ENCODE data around the gene IL17B.

IL17B gene

GRCh38 chr5:149344151-149344550 is 34.9 kb downstream of the IL17B start:
- no peak overlapping the region for H4K8ac ChIP-seq (ENCODE audit: low read depth, low read length)
- no peak overlapping the region for H3K4ac ChIP-seq (ENCODE audit: low read length)
- peaks cover 5% of the 10 kb centered on the region for H3K79me1 ChIP-seq (ENCODE audit: low read depth, low read length)
- no peak overlapping the region for H3K14ac ChIP-seq (ENCODE audit: low read length)
- no peak overlapping the region for H2BK5ac ChIP-seq (ENCODE audit: low read length)
- no peak overlapping the region for H3K27ac ChIP-seq (replicated peaks; ENCODE audit: low read length)
- peak overlapping the region in 1 of 2 donors; percentile 93 for H3K4me3 ChIP-seq (ENCODE audit: low read length in 2 of 2)
- H4K91ac ChIP-seq (ENCODE audit: low read depth, low read length, poor library complexity): no peak overlapping the region
- H3K9ac ChIP-seq (ENCODE audit: low read depth, low read length, poor library complexity): no peak overlapping the region
- H2BK15ac ChIP-seq (ENCODE audit: low read length): no peak overlapping the region
- no CpG with 5 or more reads among the region's 2 CpGs for WGBS, 2 donors (ENCODE audit: extremely low coverage in 2 of 2, insufficient read length in 2 of 2, insufficient replicate concordance in 1 of 2)
- H3K27me3 ChIP-seq (ENCODE audit: control insufficient read depth in 3 of 3, insufficient read depth in 3 of 3, low read depth in 1 of 3, low read length in 3 of 3): no peaks in the 10 kb centered on the region
- no peak overlapping the region for H2BK12ac ChIP-seq (ENCODE audit: low read length)
- H3K36me3 ChIP-seq (replicated peaks in 1 of 2; ENCODE audit: control insufficient read depth in 2 of 2, insufficient read depth in 2 of 2, low read length in 2 of 2): peaks cover 7 to 23% of the 10 kb centered on the region in 2 donors
- no peak overlapping the region for H3K23ac ChIP-seq (ENCODE audit: low read depth, low read length, poor library complexity)
- no peaks in the 10 kb centered on the region for H3K9me3 ChIP-seq (replicated peaks in 1 of 2; ENCODE audit: control insufficient read depth in 2 of 2, insufficient read depth in 1 of 2, low read depth in 1 of 2, low read length in 2 of 2)
- H3K4me2 ChIP-seq (ENCODE audit: insufficient read depth, low read length, poor library complexity, severe bottlenecking): no peak overlapping the region
- H2AFZ ChIP-seq (ENCODE audit: low read length): peak overlapping the region; percentile 86
- H3K18ac ChIP-seq (ENCODE audit: low read length): no peak overlapping the region
- DNase-seq (ENCODE audit: low spot score): no peak
- peaks cover 2 to 5% of the 10 kb centered on the region in 2 donors for H3K4me1 ChIP-seq (ENCODE audit: control insufficient read depth in 2 of 2, insufficient read depth in 1 of 2, low read depth in 1 of 2, low read length in 2 of 2)
- no peak overlapping the region for H2AK5ac ChIP-seq (ENCODE audit: low read depth, low read length)
- H2BK120ac ChIP-seq (ENCODE audit: low read depth, low read length): no peak overlapping the region

- H3K4me1 ChIP-seq (ENCODE audit: control insufficient read depth in 2 of 2, insufficient read depth in 1 of 2, low read depth in 1 of 2, low read length in 2 of 2): peaks cover 2% of the 10 kb centered on the region in 2 donors
- H3K27ac ChIP-seq (replicated peaks; ENCODE audit: low read length): no peak overlapping the region
- no peak overlapping the region for H3K14ac ChIP-seq (ENCODE audit: low read length)
- no peak overlapping the region for H3K4me3 ChIP-seq (ENCODE audit: low read length in 2 of 2)
- H2BK120ac ChIP-seq (ENCODE audit: low read depth, low read length): no peak overlapping the region
- no peaks in the 10 kb centered on the region for H3K27me3 ChIP-seq (ENCODE audit: control insufficient read depth in 3 of 3, insufficient read depth in 3 of 3, low read depth in 1 of 3, low read length in 3 of 3)
- no peak overlapping the region for H4K8ac ChIP-seq (ENCODE audit: low read depth, low read length)
- no peak overlapping the region for H3K4me2 ChIP-seq (ENCODE audit: insufficient read depth, low read length, poor library complexity, severe bottlenecking)
- H3K18ac ChIP-seq (ENCODE audit: low read length): no peak overlapping the region
- H3K9me3 ChIP-seq (replicated peaks in 1 of 2; ENCODE audit: control insufficient read depth in 2 of 2, insufficient read depth in 1 of 2, low read depth in 1 of 2, low read length in 2 of 2): no peaks in the 10 kb centered on the region
- DNase-seq (ENCODE audit: low spot score): no peak
- no peak overlapping the region for H3K4ac ChIP-seq (ENCODE audit: low read length)
- no peak overlapping the region for H3K23ac ChIP-seq (ENCODE audit: low read depth, low read length, poor library complexity)
- H2AK5ac ChIP-seq (ENCODE audit: low read depth, low read length): no peak overlapping the region
- no peak overlapping the region for H2BK12ac ChIP-seq (ENCODE audit: low read length)
- H4K91ac ChIP-seq (ENCODE audit: low read depth, low read length, poor library complexity): no peak overlapping the region
- peaks cover 5% of the 10 kb centered on the region for H3K79me1 ChIP-seq (ENCODE audit: low read depth, low read length)
- H3K9ac ChIP-seq (ENCODE audit: low read depth, low read length, poor library complexity): no peak overlapping the region
- no peak overlapping the region for H2AFZ ChIP-seq (ENCODE audit: low read length)
- H2BK15ac ChIP-seq (ENCODE audit: low read length): no peak overlapping the region
- H2BK5ac ChIP-seq (ENCODE audit: low read length): no peak overlapping the region
- peaks cover 0 to under 1% of the 10 kb centered on the region in 2 donors for H3K36me3 ChIP-seq (replicated peaks in 1 of 2; ENCODE audit: control insufficient read depth in 2 of 2, insufficient read depth in 2 of 2, low read length in 2 of 2)
These were observed 37.2 kb downstream of the IL17B start for GRCh38 chr5:149341876-149342275.

- no peak overlapping the region for H3K4me3 ChIP-seq (ENCODE audit: low read length in 2 of 2)
- no peaks in the 10 kb centered on the region for H3K9me3 ChIP-seq (replicated peaks in 1 of 2; ENCODE audit: control insufficient read depth in 2 of 2, insufficient read depth in 1 of 2, low read depth in 1 of 2, low read length in 2 of 2)
- no peak overlapping the region for H2AK5ac ChIP-seq (ENCODE audit: low read depth, low read length)
- H4K91ac ChIP-seq (ENCODE audit: low read depth, low read length, poor library complexity): no peak overlapping the region
- peaks cover 5% of the 10 kb centered on the region for H3K79me1 ChIP-seq (ENCODE audit: low read depth, low read length)
- no peak overlapping the region for H3K27ac ChIP-seq (replicated peaks; ENCODE audit: low read length)
- no peaks in the 10 kb centered on the region for H3K27me3 ChIP-seq (ENCODE audit: control insufficient read depth in 3 of 3, insufficient read depth in 3 of 3, low read depth in 1 of 3, low read length in 3 of 3)
- DNase-seq (ENCODE audit: low spot score): no peak
- no peak overlapping the region for H3K4me2 ChIP-seq (ENCODE audit: insufficient read depth, low read length, poor library complexity, severe bottlenecking)
- H3K18ac ChIP-seq (ENCODE audit: low read length): no peak overlapping the region
- no peak overlapping the region for H3K9ac ChIP-seq (ENCODE audit: low read depth, low read length, poor library complexity)
- no peak overlapping the region for H3K14ac ChIP-seq (ENCODE audit: low read length)
- H2BK5ac ChIP-seq (ENCODE audit: low read length): no peak overlapping the region
- WGBS, 2 donors (ENCODE audit: extremely low coverage in 2 of 2, insufficient read length in 2 of 2, insufficient replicate concordance in 1 of 2): no CpG with 5 or more reads among the region's 1 CpG
- H4K8ac ChIP-seq (ENCODE audit: low read depth, low read length): no peak overlapping the region
- no peak overlapping the region for H3K23ac ChIP-seq (ENCODE audit: low read depth, low read length, poor library complexity)
- H2BK12ac ChIP-seq (ENCODE audit: low read length): no peak overlapping the region
- H2BK15ac ChIP-seq (ENCODE audit: low read length): no peak overlapping the region
- H3K4me1 ChIP-seq (ENCODE audit: control insufficient read depth in 2 of 2, insufficient read depth in 1 of 2, low read depth in 1 of 2, low read length in 2 of 2): peaks cover 0 to 2% of the 10 kb centered on the region in 2 donors
- no peak overlapping the region for H3K4ac ChIP-seq (ENCODE audit: low read length)
- no peaks in the 10 kb centered on the region for H3K36me3 ChIP-seq (replicated peaks in 1 of 2; ENCODE audit: control insufficient read depth in 2 of 2, insufficient read depth in 2 of 2, low read length in 2 of 2)
- H2AFZ ChIP-seq (ENCODE audit: low read length): no peak overlapping the region
- no peak overlapping the region for H2BK120ac ChIP-seq (ENCODE audit: low read depth, low read length)
These were observed 38.2 kb downstream of the IL17B start for GRCh38 chr5:149340920-149341319.

- no peak overlapping the region for H2BK5ac ChIP-seq (ENCODE audit: low read length)
- H3K27me3 ChIP-seq (ENCODE audit: control insufficient read depth in 3 of 3, insufficient read depth in 3 of 3, low read depth in 1 of 3, low read length in 3 of 3): no peaks in the 10 kb centered on the region
- H3K9me3 ChIP-seq (replicated peaks in 1 of 2; ENCODE audit: control insufficient read depth in 2 of 2, insufficient read depth in 1 of 2, low read depth in 1 of 2, low read length in 2 of 2): no peaks in the 10 kb centered on the region
- no peak overlapping the region for H3K9ac ChIP-seq (ENCODE audit: low read depth, low read length, poor library complexity)
- H3K79me1 ChIP-seq (ENCODE audit: low read depth, low read length): no peaks in the 10 kb centered on the region
- WGBS, 2 donors (ENCODE audit: extremely low coverage in 2 of 2, insufficient read length in 2 of 2, insufficient replicate concordance in 1 of 2): no CpG with 5 or more reads among the region's 1 CpG
- DNase-seq (ENCODE audit: low spot score): no peak
- no peak overlapping the region for H2BK15ac ChIP-seq (ENCODE audit: low read length)
- H3K4me3 ChIP-seq (ENCODE audit: low read length in 2 of 2): no peak overlapping the region
- H3K4ac ChIP-seq (ENCODE audit: low read length): no peak overlapping the region
- H3K27ac ChIP-seq (replicated peaks; ENCODE audit: low read length): no peak overlapping the region
- no peak overlapping the region for H3K23ac ChIP-seq (ENCODE audit: low read depth, low read length, poor library complexity)
- H4K91ac ChIP-seq (ENCODE audit: low read depth, low read length, poor library complexity): no peak overlapping the region
- no peak overlapping the region for H2AK5ac ChIP-seq (ENCODE audit: low read depth, low read length)
- no peak overlapping the region for H2BK120ac ChIP-seq (ENCODE audit: low read depth, low read length)
- no peak overlapping the region for H2BK12ac ChIP-seq (ENCODE audit: low read length)
- H2AFZ ChIP-seq (ENCODE audit: low read length): no peak overlapping the region
- H3K14ac ChIP-seq (ENCODE audit: low read length): no peak overlapping the region
- H3K4me2 ChIP-seq (ENCODE audit: insufficient read depth, low read length, poor library complexity, severe bottlenecking): no peak overlapping the region
- H3K36me3 ChIP-seq (replicated peaks in 1 of 2; ENCODE audit: control insufficient read depth in 2 of 2, insufficient read depth in 2 of 2, low read length in 2 of 2): no peaks in the 10 kb centered on the region
- H3K4me1 ChIP-seq (ENCODE audit: control insufficient read depth in 2 of 2, insufficient read depth in 1 of 2, low read depth in 1 of 2, low read length in 2 of 2): no peaks in the 10 kb centered on the region
- no peak overlapping the region for H4K8ac ChIP-seq (ENCODE audit: low read depth, low read length)
- no peak overlapping the region for H3K18ac ChIP-seq (ENCODE audit: low read length)
These were observed 40.7 kb downstream of the IL17B start for GRCh38 chr5:149338364-149338763.
